ENCODE results near the gene RFT1. TPM values are rescaled to one million over a fixed set of nuclear protein-coding genes. Genes with fewer than 3 reads are reported as not detected.

The RFT1 gene
- total and polyA plus RNA-seq, 2 donors (not counting 3 experiments of a cell fraction or from before 2014, with no cell fraction given) = 29.8 to 39.9 TPM

GRCh38 chr3:53171064-53171418, 40.8 kb upstream of the RFT1 start:
- TF ChIP-seq POLR2AphosphoS5 (IDR thresholded peaks at IDR 0.05; ENCODE audit: insufficient read depth, low read depth, low read length) (no peak), MAX (IDR thresholded peaks at IDR 0.05; ENCODE audit: insufficient read depth, insufficient read length) (no peak), FOS (IDR thresholded peaks at IDR 0.05; ENCODE audit: borderline replicate concordance, insufficient read depth, low read length) (no peak), CTCF (IDR thresholded peaks at IDR 0.05; ENCODE audit: extremely low read depth in 1 of 2, insufficient read depth in 1 of 2, low read depth in 1 of 2, low read length in 2 of 2) (no peak), GATA2 (IDR thresholded peaks at IDR 0.05; ENCODE audit: insufficient read depth, insufficient read length, low read depth, low read length) (no peak), MYC (IDR thresholded peaks at IDR 0.05; ENCODE audit: low read depth, low read length) (no peak), EZH2 (IDR thresholded peaks at IDR 0.05; ENCODE audit: borderline replicate concordance, low read depth, low read length, severe bottlenecking) (no peak)
- H3K9me3 ChIP-seq (replicated peaks; ENCODE audit: control insufficient read depth, insufficient read depth, low read length) = no peaks in the 10 kb centered on the region
- H3K4me3 ChIP-seq (replicated peaks in 1 of 3; ENCODE audit: insufficient read depth in 1 of 3, low read depth in 1 of 3, low read length in 3 of 3) = no peak overlapping the region
- no peaks in the 10 kb centered on the region for H3K27me3 ChIP-seq (ENCODE audit: control insufficient read depth in 2 of 2, insufficient read depth in 2 of 2, low read length in 2 of 2)
- no peaks in the 10 kb centered on the region for H3K36me3 ChIP-seq (ENCODE audit: control insufficient read depth in 2 of 2, extremely low read depth in 1 of 2, insufficient read depth in 2 of 2, low read length in 2 of 2)
- ChIA-PET POLR2A (no interaction called here), CTCF (no interaction called here)
- dilution Hi-C loops (cut with MboI; ENCODE audit: extremely low pct_ligation_motif_present, low sequenced_read_pairs) = no loop called here
- no peak overlapping the region for H2AFZ ChIP-seq (ENCODE audit: low read depth, low read length)
- H4K20me1 ChIP-seq (replicated peaks; ENCODE audit: control insufficient read depth, extremely low read depth, insufficient read depth, low read length) = no peaks in the 10 kb centered on the region
- intact Hi-C loops (cut with micrococcal nuclease) = no loop called here
- no peak overlapping the region for H3K9ac ChIP-seq (replicated peaks; ENCODE audit: extremely low read depth, insufficient read depth, low read length)
- no peak overlapping the region for H3K27ac ChIP-seq (ENCODE audit: insufficient read depth, low read depth, low read length)
- peaks cover 3% of the 10 kb centered on the region for H3K79me2 ChIP-seq (ENCODE audit: control insufficient read depth, insufficient read depth, low read length)
- no TSS peak for BruUV-seq (replicated peaks)
- H3K4me1 ChIP-seq (ENCODE audit: control insufficient read depth, extremely low read depth, insufficient read depth, low read length) = peaks cover 16% of the 10 kb centered on the region
- no peak for FAIRE-seq
- H3K9me1 ChIP-seq (replicated peaks; ENCODE audit: control insufficient read depth, extremely low read depth, insufficient read depth, low read length) = no peaks in the 10 kb centered on the region
- no peak overlapping the region for H3K4me2 ChIP-seq (ENCODE audit: insufficient read depth, low read length)
- no peak for DNase-seq (ENCODE audit: low read depth, low spot score)
